H1 (cell line): ENCODE measurements around the gene POLR2L. TPM values are rescaled to one million over a fixed set of nuclear protein-coding genes. Genes with fewer than 3 reads are reported as not detected.

Experiments used
- CTCF ChIA-PET: fragments of 300-600 bp; sonication (Branson Sonifier 250); formaldehyde crosslinking; loops from one replicate; lab custom pipeline; 2021; ENCODE audit not compliant: partially characterized antibody; lab: Charles Lee
- POLR2A ChIA-PET: fragments of 300-600 bp; sonication (Branson Sonifier 250); formaldehyde crosslinking; loops from one replicate; lab custom pipeline; 2021; ENCODE audit warnings: inconsistent platforms; ENCODE audit not compliant: partially characterized antibody; lab: Charles Lee
- DNase-seq, 2 experiments: peaks; one replicate each; pipeline versions ENCODE4 v3.0.0 to v3.0.0-alpha.2; 2010 to 2022; ENCODE audit warnings: low spot score in 2 of 2, low read depth in 1 of 2, mixed read lengths in 1 of 2
- FAIRE-seq: peaks from 2 replicates; lab custom pipeline; 2011; peaks lifted over from hg19 to GRCh38; lab: Jason Lieb, UNC
- H2AFZ ChIP-seq: 2 replicates; pipeline ENCODE4 v1.8.1; 2012; ENCODE audit warnings: low read length, inconsistent platforms
- H2AK5ac ChIP-seq: 2 replicates; pipeline ENCODE4 v1.6.1; 2013; ENCODE audit warnings: low read depth, low read length
- H2BK120ac ChIP-seq: replicated peaks from 2 replicates; pipeline ENCODE3; 2013; ENCODE audit warnings: low read depth, low read length, inconsistent platforms
- H2BK12ac ChIP-seq: 2 replicates; pipeline ENCODE4 v1.6.1; 2013; ENCODE audit warnings: low read depth, low read length
- H2BK15ac ChIP-seq: 2 replicates; pipeline ENCODE4 v1.6.1; 2013; ENCODE audit warnings: low read length
- H2BK20ac ChIP-seq: 2 replicates; pipeline ENCODE4 v1.6.1; 2013; ENCODE audit warnings: low read length
- H2BK5ac ChIP-seq: 2 replicates; pipeline ENCODE4 v1.6.1; 2013; ENCODE audit warnings: low read depth, low read length
- H3K14ac ChIP-seq: 2 replicates; pipeline ENCODE4 v1.6.1; 2013; ENCODE audit warnings: inconsistent platforms; ENCODE audit not compliant: insufficient read length
- H3K18ac ChIP-seq: 2 replicates; pipeline ENCODE4 v1.6.1; 2013; ENCODE audit warnings: low read length; ENCODE audit errors: extremely low read depth
- H3K23ac ChIP-seq: 2 replicates; pipeline ENCODE4 v1.6.1; 2013; ENCODE audit warnings: inconsistent platforms; ENCODE audit not compliant: insufficient read length
- H3K23me2 ChIP-seq: 2 replicates; pipeline ENCODE4 v1.6.1; 2013; ENCODE audit warnings: low read depth, low read length
- H3K27ac ChIP-seq: 2 replicates; pipeline ENCODE4 v1.6.1; 2011; ENCODE audit warnings: low read depth, low read length, inconsistent platforms
- H3K27me3 ChIP-seq, 4 experiments: replicated peaks in 1 of 4; 1 replicate in 1 of 4; 2 replicates in 3 of 4; pipeline versions ENCODE4 v1.6.1 to v1.8.1; 2011 to 2013; ENCODE audit warnings: low read length in 3 of 4, mild to moderate bottlenecking in 3 of 4, inconsistent platforms in 2 of 4, mixed read lengths in 2 of 4, moderate library complexity in 1 of 4; ENCODE audit not compliant: control insufficient read depth in 3 of 4, insufficient read depth in 3 of 4; ENCODE audit errors: extremely low read depth in 1 of 4
- H3K36me3 ChIP-seq, 4 experiments: 2 replicates each; pipeline versions ENCODE4 v1.6.1 to v1.8.1; 2011 to 2013; ENCODE audit warnings: mild to moderate bottlenecking in 4 of 4, low read length in 3 of 4, moderate library complexity in 2 of 4, control low read depth in 1 of 4, inconsistent platforms in 1 of 4; ENCODE audit not compliant: insufficient read depth in 4 of 4, control insufficient read depth in 2 of 4
- H3K4ac ChIP-seq: replicated peaks from 2 replicates; pipeline ENCODE3; 2013; ENCODE audit warnings: low read length, low read depth, mixed read lengths, inconsistent platforms; ENCODE audit not compliant: insufficient read length
- H3K4me1 ChIP-seq, 4 experiments: replicated peaks in 1 of 4; 1 replicate in 1 of 4; 2 replicates in 3 of 4; pipeline versions ENCODE4 v1.6.1 to v1.8.1; 2011 to 2013; ENCODE audit warnings: low read length in 3 of 4, inconsistent platforms in 2 of 4, mixed read lengths in 1 of 4; ENCODE audit not compliant: insufficient read depth in 4 of 4, control insufficient read depth in 3 of 4
- H3K4me2 ChIP-seq, 2 experiments: 2 replicates each; pipeline versions ENCODE4 v1.6.1 to v1.8.1; 2011 to 2013; ENCODE audit warnings: low read depth in 2 of 2, low read length in 2 of 2, control low read depth in 1 of 2, inconsistent platforms in 1 of 2, mild to moderate bottlenecking in 1 of 2; ENCODE audit not compliant: insufficient read depth in 1 of 2
- H3K4me3 ChIP-seq, 4 experiments: fragments of 200-600, 300-600 bp in 1 of 4; sonication (generic), shearing (Covaris generic), sonication (Bioruptor Twin) in 1 of 4; 2 replicates each; pipeline versions ENCODE4 v1.5.1 to v1.8.1; 2011 to 2016; ENCODE audit warnings: low read length in 4 of 4, low read depth in 3 of 4, control low read depth in 2 of 4, inconsistent platforms in 2 of 4, mild to moderate bottlenecking in 2 of 4, mixed read lengths in 1 of 4, moderate library complexity in 1 of 4; ENCODE audit not compliant: insufficient read depth in 2 of 4; ENCODE audit errors: extremely low read depth in 1 of 4
- H3K56ac ChIP-seq: replicated peaks from 2 replicates; pipeline ENCODE3; 2013; ENCODE audit warnings: low read depth, mild to moderate bottlenecking, mixed read lengths, low read length, inconsistent platforms; ENCODE audit not compliant: insufficient read length
- H3K79me1 ChIP-seq: 2 replicates; pipeline ENCODE4 v1.6.1; 2013; ENCODE audit warnings: low read depth, low read length, control low read depth
- H3K79me2 ChIP-seq, 2 experiments: 2 replicates each; pipeline versions ENCODE4 v1.6.1 to v1.8.1; 2012 to 2013; ENCODE audit warnings: low read length in 2 of 2, mild to moderate bottlenecking in 2 of 2, inconsistent platforms in 1 of 2; ENCODE audit not compliant: insufficient read depth in 2 of 2, control insufficient read depth in 1 of 2
- H3K9ac ChIP-seq, 4 experiments: replicated peaks in 1 of 4; 1 replicate in 1 of 4; 2 replicates in 3 of 4; pipeline versions ENCODE4 v1.6.1 to v1.8.1; 2011 to 2013; ENCODE audit warnings: low read depth in 3 of 4, low read length in 3 of 4, control low read depth in 2 of 4, mild to moderate bottlenecking in 2 of 4, moderate library complexity in 2 of 4, inconsistent platforms in 1 of 4; ENCODE audit errors: extremely low read depth in 1 of 4
- H3K9me3 ChIP-seq, 2 experiments: 2 replicates each; pipeline versions ENCODE4 v1.6.1 to v1.8.1; 2012 to 2013; ENCODE audit warnings: mild to moderate bottlenecking in 2 of 2, moderate library complexity in 2 of 2, control low read depth in 1 of 2, inconsistent platforms in 1 of 2, low read depth in 1 of 2, low read length in 1 of 2, mixed read lengths in 1 of 2; ENCODE audit not compliant: insufficient read depth in 2 of 2
- H4K20me1 ChIP-seq, 2 experiments: replicated peaks in 1 of 2; 2 replicates each; pipeline versions ENCODE3 to v1.8.1; 2011 to 2013; ENCODE audit warnings: inconsistent platforms in 2 of 2, low read length in 2 of 2, mild to moderate bottlenecking in 1 of 2; ENCODE audit not compliant: insufficient read depth in 2 of 2, control insufficient read depth in 1 of 2
- H4K5ac ChIP-seq: 2 replicates; pipeline ENCODE4 v1.6.1; 2013; ENCODE audit warnings: low read length, low read depth, mixed read lengths, inconsistent platforms; ENCODE audit not compliant: insufficient read length
- H4K8ac ChIP-seq: 2 replicates; pipeline ENCODE4 v1.8.0; 2013; ENCODE audit warnings: mild to moderate bottlenecking, moderate library complexity, low read length, inconsistent platforms; ENCODE audit not compliant: insufficient read depth; ENCODE audit errors: extremely low read depth
- H4K91ac ChIP-seq: replicated peaks from 2 replicates; pipeline ENCODE3; 2013; ENCODE audit warnings: low read length, mixed read lengths, inconsistent platforms; ENCODE audit not compliant: insufficient read length
- CHD2 ChIP-seq: IDR thresholded peaks from 2 replicates; pipeline ENCODE4 v1.6.1; 2012; ENCODE audit warnings: low read length, improper control_type of control experiment
- HDAC2 ChIP-seq, 2 experiments: fragments of 300-600 bp in 1 of 2; sonication (generic) in 1 of 2; IDR thresholded peaks; 2 replicates each; pipeline ENCODE4 v1.6.1; 2011 to 2012; ENCODE audit warnings: low read depth in 2 of 2, low read length in 2 of 2, mild to moderate bottlenecking in 2 of 2, moderate library complexity in 2 of 2, borderline replicate concordance in 1 of 2, inconsistent platforms in 1 of 2
- SP1 ChIP-seq: IDR thresholded peaks from 2 replicates; pipeline ENCODE4 v1.6.1; 2011; ENCODE audit warnings: low read depth, low read length
- SP4 ChIP-seq: IDR thresholded peaks from 2 replicates; pipeline ENCODE4 v1.6.1; 2012; ENCODE audit warnings: low read length, inconsistent platforms
- WGBS, 2 experiments: shearing (Covaris generic) in 1 of 2; methylation state at CpG; one replicate each; pipeline versions ENCODE4 v1.1.6 to v1.1.7; 2013 to 2015; ENCODE audit warnings: low lambda C conversion rate in 2 of 2, mixed read lengths in 2 of 2, inconsistent platforms in 1 of 2, low coverage in 1 of 2, missing lambda C conversion rate in 1 of 2; ENCODE audit not compliant: insufficient replicate concordance in 2 of 2, insufficient coverage in 1 of 2, insufficient read length in 1 of 2; ENCODE audit errors: extremely low coverage in 1 of 2, missing lambda C conversion rate in 1 of 2; 5-methylcytosine and 5-hydroxymethylcytosine counted together
- polyA plus RNA-seq, 7 experiments: library from polyadenylated mRNA; depleted of rRNA in 3 of 7; stranded (reverse) in 5 of 7; unstranded in 2 of 7; fragments of >200 nt in 5 of 7; fragments of 200-250 nt in 2 of 7; gene quantifications; 1 replicate in 5 of 7; 2 replicates in 1 of 7; 4 replicates in 1 of 7; pipeline versions ENCODE4 v1.2.1 to v1.2.3, GENCODE V29; 2011 to 2013; ENCODE audit warnings: missing spikeins in 2 of 7, mixed read lengths in 2 of 7
- total RNA-seq: library from RNA; stranded (reverse); fragmentation: NEBNext Ultra II Directional; extraction: Animal tissue kit (Norgen Biotek cat#: 25700); gene quantifications from 2 replicates; pipeline ENCODE4 v1.2.1, GENCODE V29; 2021
- TF ChIP-seq, protein P1 (sequence below), 3 experiments: IDR thresholded peaks; 1 replicate in 2 of 3; 2 replicates in 1 of 3; pipeline versions ENCODE4 v1.5.1 to v1.6.1; 2011; ENCODE audit warnings: low read length in 3 of 3, mild to moderate bottlenecking in 3 of 3, inconsistent platforms in 2 of 3, low read depth in 1 of 3, moderate library complexity in 1 of 3; ENCODE audit not compliant: insufficient read depth in 1 of 3; ENCODE audit errors: control extremely low read depth in 1 of 3

Gene POLR2L
- total and polyA plus RNA-seq, 2 of the 8 experiments (the other 6 are each of a cell fraction or from before 2014, with no cell fraction given): 140 to 151 TPM

GRCh38 chr11:876545-876944, 34.2 kb upstream of the POLR2L start:
- no peak overlapping the region for H4K8ac ChIP-seq
- no peak overlapping the region for H4K5ac ChIP-seq
- H2BK12ac ChIP-seq: no peak overlapping the region
- peaks cover 8 to 23% of the 10 kb centered on the region in 2 experiments for H4K20me1 ChIP-seq
- H2AK5ac ChIP-seq: no peak overlapping the region
- H3K4me1 ChIP-seq: no peaks in the 10 kb centered on the region; a peak in 2 of 7 replicates
- DNase-seq (no peak), FAIRE-seq (no peak)
- no peak overlapping the region for H3K14ac ChIP-seq
- no peak overlapping the region for H3K56ac ChIP-seq
- H2BK20ac ChIP-seq: no peak overlapping the region
- no peaks in the 10 kb centered on the region for H3K79me2 ChIP-seq
- no peaks in the 10 kb centered on the region for H3K27me3 ChIP-seq
- no peaks in the 10 kb centered on the region for H3K9me3 ChIP-seq
- TF ChIP-seq HDAC2 (IDR thresholded peaks at IDR 0.05; ENCODE audit: borderline replicate concordance in 1 of 2, low read depth in 2 of 2, low read length in 2 of 2) (no peak), SP1 (no peak), CHD2 (no peak), SP4 (no peak)
- TF ChIP-seq, protein P1, sequence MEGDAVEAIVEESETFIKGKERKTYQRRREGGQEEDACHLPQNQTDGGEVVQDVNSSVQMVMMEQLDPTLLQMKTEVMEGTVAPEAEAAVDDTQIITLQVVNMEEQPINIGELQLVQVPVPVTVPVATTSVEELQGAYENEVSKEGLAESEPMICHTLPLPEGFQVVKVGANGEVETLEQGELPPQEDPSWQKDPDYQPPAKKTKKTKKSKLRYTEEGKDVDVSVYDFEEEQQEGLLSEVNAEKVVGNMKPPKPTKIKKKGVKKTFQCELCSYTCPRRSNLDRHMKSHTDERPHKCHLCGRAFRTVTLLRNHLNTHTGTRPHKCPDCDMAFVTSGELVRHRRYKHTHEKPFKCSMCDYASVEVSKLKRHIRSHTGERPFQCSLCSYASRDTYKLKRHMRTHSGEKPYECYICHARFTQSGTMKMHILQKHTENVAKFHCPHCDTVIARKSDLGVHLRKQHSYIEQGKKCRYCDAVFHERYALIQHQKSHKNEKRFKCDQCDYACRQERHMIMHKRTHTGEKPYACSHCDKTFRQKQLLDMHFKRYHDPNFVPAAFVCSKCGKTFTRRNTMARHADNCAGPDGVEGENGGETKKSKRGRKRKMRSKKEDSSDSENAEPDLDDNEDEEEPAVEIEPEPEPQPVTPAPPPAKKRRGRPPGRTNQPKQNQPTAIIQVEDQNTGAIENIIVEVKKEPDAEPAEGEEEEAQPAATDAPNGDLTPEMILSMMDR (IDR thresholded peaks at IDR 0.05; ENCODE audit: control extremely low read depth in 1 of 3, insufficient read depth in 1 of 3, low read depth in 1 of 3, low read length in 3 of 3): no peak
- H3K36me3 ChIP-seq: peaks cover 0 to 12% (median 0%) of the 10 kb centered on the region in 4 experiments; a peak in 4 of 8 replicates
- no peak overlapping the region for H3K4me3 ChIP-seq
- CTCF ChIA-PET: interaction anchor here (1.0 to 2.8 kb wide), 6 partner anchors 9 to 57 kb away, joined by 3 to 11 read pairs (median 6); no protein-coding TSS in a partner anchor
- no peak overlapping the region for H2BK5ac ChIP-seq
- H3K27ac ChIP-seq: no peak overlapping the region; the same call in 1 of the 2 replicates
- H3K79me1 ChIP-seq: no peaks in the 10 kb centered on the region
- H2BK120ac ChIP-seq: no peak overlapping the region
- H3K23me2 ChIP-seq: no peaks in the 10 kb centered on the region
- no peak overlapping the region for H3K9ac ChIP-seq
- H3K23ac ChIP-seq: no peak overlapping the region
- no peak overlapping the region for H3K18ac ChIP-seq
- no peak overlapping the region for H3K4me2 ChIP-seq
- no peak overlapping the region for H2BK15ac ChIP-seq
- no peak overlapping the region for H2AFZ ChIP-seq
- H4K91ac ChIP-seq: no peak overlapping the region
- H3K4ac ChIP-seq: no peak overlapping the region
- whole genome bisulfite sequencing, 2 experiments: 92% methylated on average over 11 of the region's 12 CpGs; no CpG with 5 or more reads in 1 of the 2 experiments
- POLR2A ChIA-PET: interaction anchor here (1.2 to 2.8 kb wide), 6 partner anchors 9 to 33 kb away, joined by 4 to 10 read pairs (median 6); partner anchors contain the start of gene TSPAN4
